Measurements from ENCODE around the gene PDSS2.
"Not testable (repeated sequence)": the region's sequence is repeated elsewhere in the genome, so short reads cannot be mapped to it uniquely, and the experiment has no call there.

The PDSS2 gene

DNA sequence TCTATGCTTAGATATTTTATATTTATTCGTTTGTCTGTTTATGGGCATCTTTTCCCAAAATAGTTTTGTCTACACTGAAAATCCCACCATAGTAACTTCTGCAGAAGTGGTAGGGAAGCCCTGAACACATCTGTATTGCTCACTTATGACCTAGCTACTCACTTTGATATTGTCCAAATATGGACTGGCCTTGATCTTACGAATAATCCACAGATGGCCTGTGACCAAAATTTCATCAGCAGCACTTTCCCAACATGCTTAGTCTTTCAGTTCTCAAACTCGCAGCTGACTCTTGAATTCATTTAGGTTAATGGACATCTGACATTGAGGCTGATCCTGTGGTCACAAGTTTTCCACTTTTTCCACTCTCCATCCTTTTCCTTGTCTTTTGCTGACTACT is 263.2 kb downstream of the PDSS2 start:
- H3K27ac ChIP-seq (ENCODE audit: low read length): no peak overlapping the region
- H3K4me2 ChIP-seq (ENCODE audit: insufficient read depth, low read length): no peak overlapping the region
- H3K4me3 ChIP-seq (ENCODE audit: low read depth in 1 of 2, low read length in 2 of 2): no peak overlapping the region
- H3K9me3 ChIP-seq (ENCODE audit: insufficient read depth, low read length, severe bottlenecking): no peaks in the 10 kb centered on the region
- H3K9ac ChIP-seq (ENCODE audit: low read depth, low read length): no peak overlapping the region
- no peaks in the 10 kb centered on the region for H3K4me1 ChIP-seq (ENCODE audit: insufficient read depth, low read length)
- no peaks in the 10 kb centered on the region for H3K79me2 ChIP-seq (ENCODE audit: insufficient read depth, low read length)
- TF ChIP-seq EZH2 (IDR thresholded peaks at IDR 0.05; ENCODE audit: borderline replicate concordance, low read depth, low read length, severe bottlenecking): no peak
- H2AFZ ChIP-seq (ENCODE audit: low read depth, low read length): no peak overlapping the region
- no peak for DNase-seq
- H3K27me3 ChIP-seq (ENCODE audit: insufficient read depth, low read length, poor library complexity): no peaks in the 10 kb centered on the region
- ATAC-seq (ENCODE audit: insufficient read depth, low read depth): no peak
- peaks cover 9% of the 10 kb centered on the region for H3K36me3 ChIP-seq (ENCODE audit: insufficient read depth, low read length)
- H4K20me1 ChIP-seq (ENCODE audit: insufficient read depth, low read length): no peaks in the 10 kb centered on the region

- H3K36me3 ChIP-seq (ENCODE audit: insufficient read depth, low read length); ATAC-seq (ENCODE audit: insufficient read depth, low read depth); H4K20me1 ChIP-seq (ENCODE audit: insufficient read depth, low read length); H3K9me3 ChIP-seq (ENCODE audit: insufficient read depth, low read length, severe bottlenecking); H3K9ac ChIP-seq (ENCODE audit: low read depth, low read length); H3K79me2 ChIP-seq (ENCODE audit: insufficient read depth, low read length); H3K4me2 ChIP-seq (ENCODE audit: insufficient read depth, low read length); H3K27ac ChIP-seq (ENCODE audit: low read length); H3K4me1 ChIP-seq (ENCODE audit: insufficient read depth, low read length); H2AFZ ChIP-seq (ENCODE audit: low read depth, low read length); H3K27me3 ChIP-seq (ENCODE audit: insufficient read depth, low read length, poor library complexity); H3K4me3 ChIP-seq (ENCODE audit: low read depth in 1 of 2, low read length in 2 of 2); DNase-seq: not testable (repeated sequence)
Measured at GRCh38 chr6:107194723-107195122, 264.6 kb downstream of the PDSS2 start.

GRCh38 chr6:107192830-107193229 is 266.5 kb downstream of the PDSS2 start:
- Histone ChIP-seq H3K27me3 (ENCODE audit: insufficient read depth, low read length, poor library complexity) (no peaks in the 10 kb centered on the region), H3K36me3 (ENCODE audit: insufficient read depth, low read length) (peaks cover 9% of the 10 kb centered on the region), H3K4me1 (ENCODE audit: insufficient read depth, low read length) (no peaks in the 10 kb centered on the region), H3K4me3 (ENCODE audit: low read depth in 1 of 2, low read length in 2 of 2) (no peak overlapping the region), H3K27ac (ENCODE audit: low read length) (no peak overlapping the region), H4K20me1 (ENCODE audit: insufficient read depth, low read length) (no peaks in the 10 kb centered on the region), H3K9ac (ENCODE audit: low read depth, low read length) (no peak overlapping the region), H3K79me2 (ENCODE audit: insufficient read depth, low read length) (no peaks in the 10 kb centered on the region), H2AFZ (ENCODE audit: low read depth, low read length) (no peak overlapping the region), H3K4me2 (ENCODE audit: insufficient read depth, low read length) (no peak overlapping the region), H3K9me3 (ENCODE audit: insufficient read depth, low read length, severe bottlenecking) (no peaks in the 10 kb centered on the region)
- TF ChIP-seq, protein P1, sequence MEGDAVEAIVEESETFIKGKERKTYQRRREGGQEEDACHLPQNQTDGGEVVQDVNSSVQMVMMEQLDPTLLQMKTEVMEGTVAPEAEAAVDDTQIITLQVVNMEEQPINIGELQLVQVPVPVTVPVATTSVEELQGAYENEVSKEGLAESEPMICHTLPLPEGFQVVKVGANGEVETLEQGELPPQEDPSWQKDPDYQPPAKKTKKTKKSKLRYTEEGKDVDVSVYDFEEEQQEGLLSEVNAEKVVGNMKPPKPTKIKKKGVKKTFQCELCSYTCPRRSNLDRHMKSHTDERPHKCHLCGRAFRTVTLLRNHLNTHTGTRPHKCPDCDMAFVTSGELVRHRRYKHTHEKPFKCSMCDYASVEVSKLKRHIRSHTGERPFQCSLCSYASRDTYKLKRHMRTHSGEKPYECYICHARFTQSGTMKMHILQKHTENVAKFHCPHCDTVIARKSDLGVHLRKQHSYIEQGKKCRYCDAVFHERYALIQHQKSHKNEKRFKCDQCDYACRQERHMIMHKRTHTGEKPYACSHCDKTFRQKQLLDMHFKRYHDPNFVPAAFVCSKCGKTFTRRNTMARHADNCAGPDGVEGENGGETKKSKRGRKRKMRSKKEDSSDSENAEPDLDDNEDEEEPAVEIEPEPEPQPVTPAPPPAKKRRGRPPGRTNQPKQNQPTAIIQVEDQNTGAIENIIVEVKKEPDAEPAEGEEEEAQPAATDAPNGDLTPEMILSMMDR (IDR thresholded peaks at IDR 0.05; ENCODE audit: borderline replicate concordance, extremely low read depth, low read length, poor library complexity, severe bottlenecking): no peak
- TF ChIP-seq EZH2 (IDR thresholded peaks at IDR 0.05; ENCODE audit: borderline replicate concordance, low read depth, low read length, severe bottlenecking): no peak
- ATAC-seq (ENCODE audit: insufficient read depth, low read depth) (no peak), DNase-seq (no peak)

GRCh38 chr6:107187630-107188029 is 271.7 kb downstream of the PDSS2 start:
- no peaks in the 10 kb centered on the region for H3K79me2 ChIP-seq (ENCODE audit: insufficient read depth, low read length)
- no peaks in the 10 kb centered on the region for H3K4me1 ChIP-seq (ENCODE audit: insufficient read depth, low read length)
- no peaks in the 10 kb centered on the region for H4K20me1 ChIP-seq (ENCODE audit: insufficient read depth, low read length)
- no peak overlapping the region for H3K4me3 ChIP-seq (ENCODE audit: low read depth in 1 of 2, low read length in 2 of 2)
- no peak overlapping the region for H3K9ac ChIP-seq (ENCODE audit: low read depth, low read length)
- no peak for DNase-seq
- no peak for ATAC-seq (ENCODE audit: insufficient read depth, low read depth)
- TF ChIP-seq EZH2 (IDR thresholded peaks at IDR 0.05; ENCODE audit: borderline replicate concordance, low read depth, low read length, severe bottlenecking): no peak
- TF ChIP-seq, protein P1 (IDR thresholded peaks at IDR 0.05; ENCODE audit: borderline replicate concordance, extremely low read depth, low read length, poor library complexity, severe bottlenecking): no peak
- H3K4me2 ChIP-seq (ENCODE audit: insufficient read depth, low read length): no peak overlapping the region
- H3K27me3 ChIP-seq (ENCODE audit: insufficient read depth, low read length, poor library complexity): no peaks in the 10 kb centered on the region
- no peak overlapping the region for H3K27ac ChIP-seq (ENCODE audit: low read length)
- no peaks in the 10 kb centered on the region for H3K9me3 ChIP-seq (ENCODE audit: insufficient read depth, low read length, severe bottlenecking)
- H2AFZ ChIP-seq (ENCODE audit: low read depth, low read length): no peak overlapping the region
- 0 out of 2 replicates have a peak, but pooled peaks cover 4% of the 10 kb centered on the region for H3K36me3 ChIP-seq (ENCODE audit: insufficient read depth, low read length)
